IgD-negative memory B cell (primary cell): Measurements from ENCODE around the gene SEL1L3. TPM values are rescaled to one million over a fixed set of nuclear protein-coding genes. Genes with fewer than 3 reads are reported as not detected.
A peak's percentile ranks its signal among the peaks of the same experiment; 100 is the strongest.

Experiments used
- H3K27ac Mint-ChIP-seq, 3 donors: one replicate each; pipeline ENCODE4 v1.8.0; 2020 to 2022; ENCODE audit warnings: mild to moderate bottlenecking in 3 of 3, mixed read lengths in 3 of 3, moderate library complexity in 1 of 3
- H3K27me3 Mint-ChIP-seq: one replicate; pipeline ENCODE4 v1.8.0; 2021; ENCODE audit warnings: mixed read lengths
- H3K36me3 Mint-ChIP-seq: one replicate; pipeline ENCODE4 v1.8.0; 2020; ENCODE audit warnings: mild to moderate bottlenecking, mixed read lengths
- H3K4me1 Mint-ChIP-seq, 3 donors: one replicate each; pipeline ENCODE4 v1.8.0; 2020 to 2022; ENCODE audit warnings: mixed read lengths in 3 of 3, mild to moderate bottlenecking in 1 of 3
- H3K4me3 Mint-ChIP-seq, 4 donors: one replicate each; pipeline ENCODE4 v1.8.0; 2020 to 2022; ENCODE audit warnings: mild to moderate bottlenecking in 4 of 4, mixed read lengths in 4 of 4, moderate library complexity in 3 of 4
- H3K9me3 Mint-ChIP-seq, 3 donors: one replicate each; pipeline ENCODE4 v1.8.0; 2020 to 2021; ENCODE audit warnings: mixed read lengths in 3 of 3, mild to moderate bottlenecking in 1 of 3
- polyA plus RNA-seq: library from polyadenylated mRNA; unstranded; fragments of 300-500 nt; fragmentation: Illumina TruSeq; gene quantifications from one replicate; pipeline ENCODE4 v1.2.3, GENCODE V29; 2021

The SEL1L3 gene
- polyA plus RNA-seq, 1 donor from 2014 or later, result 174 TPM

GRCh38 chr4:25760518-25761157 is 102.2 kb downstream of the SEL1L3 start:
- Mint-ChIP-seq H3K27ac (peak overlapping the region in 2 of 3 donors; percentile 9 to 23), H3K4me3 (no peak overlapping the region), H3K36me3 (peaks cover 10% of the 10 kb centered on the region)

GRCh38 chr4:25760048-25760447 is 102.7 kb downstream of the SEL1L3 start:
- Mint-ChIP-seq H3K4me1 (no peaks in the 10 kb centered on the region), H3K27ac (peak overlapping the region in 1 of 3 donors; percentile 9), H3K36me3 (peaks cover 12% of the 10 kb centered on the region), H3K9me3 (peaks cover 0 to 4% (median 0%) of the 10 kb centered on the region in 3 donors), H3K4me3 (peak overlapping the region in 1 of 4 donors; percentile 20), H3K27me3 (no peaks in the 10 kb centered on the region)

More at GRCh38 chr4:25760518-25761157, 102.2 kb downstream of the SEL1L3 start:
- Mint-ChIP-seq H3K9me3 (peaks cover 0 to 4% (median 0%) of the 10 kb centered on the region in 3 donors), H3K27me3 (no peaks in the 10 kb centered on the region), H3K4me1 (no peaks in the 10 kb centered on the region)

GRCh38 chr4:25759101-25759500 is 103.7 kb downstream of the SEL1L3 start:
- Mint-ChIP-seq H3K27ac (peak overlapping the region in 1 of 3 donors; percentile 20), H3K4me3 (no peak overlapping the region), H3K9me3 (peaks cover 0 to 4% (median 0%) of the 10 kb centered on the region in 3 donors), H3K36me3 (peaks cover 12% of the 10 kb centered on the region), H3K4me1 (no peaks in the 10 kb centered on the region), H3K27me3 (no peaks in the 10 kb centered on the region)

- H3K27ac Mint-ChIP-seq, result no peak overlapping the region
These were observed 105.3 kb downstream of the SEL1L3 start for GRCh38 chr4:25757452-25757851.

GRCh38 chr4:25756503-25756902 is 106.3 kb downstream of the SEL1L3 start:
- Mint-ChIP-seq H3K9me3 (peaks cover 0 to 4% (median 0%) of the 10 kb centered on the region in 3 donors), H3K27ac (no peak overlapping the region), H3K27me3 (no peaks in the 10 kb centered on the region), H3K36me3 (peaks cover 10% of the 10 kb centered on the region), H3K4me3 (no peak overlapping the region), H3K4me1 (peaks cover 0 to 10% (median 4%) of the 10 kb centered on the region in 3 donors)

More at GRCh38 chr4:25757452-25757851, 105.3 kb downstream of the SEL1L3 start:
- peaks cover 0 to 9% (median 4%) of the 10 kb centered on the region in 3 donors for H3K4me1 Mint-ChIP-seq
- no peak overlapping the region for H3K4me3 Mint-ChIP-seq
- peaks cover 12% of the 10 kb centered on the region for H3K36me3 Mint-ChIP-seq
- no peaks in the 10 kb centered on the region for H3K27me3 Mint-ChIP-seq
- H3K9me3 Mint-ChIP-seq, result peaks cover 0 to 4% (median 0%) of the 10 kb centered on the region in 3 donors

GRCh38 chr4:25755911-25756310 is 106.9 kb downstream of the SEL1L3 start:
- Mint-ChIP-seq H3K4me3 (peak overlapping the region in 1 of 4 donors; percentile 46), H3K27ac (peak overlapping the region in 2 of 3 donors; percentile 11 to 49), H3K36me3 (peaks cover 12% of the 10 kb centered on the region), H3K27me3 (no peaks in the 10 kb centered on the region), H3K4me1 (peaks cover 5 to 15% (median 9%) of the 10 kb centered on the region in 3 donors), H3K9me3 (peaks cover 0 to 4% (median 0%) of the 10 kb centered on the region in 3 donors)

GRCh38 chr4:25753239-25753638 is 109.5 kb downstream of the SEL1L3 start:
- Mint-ChIP-seq H3K9me3 (no peaks in the 10 kb centered on the region), H3K36me3 (peaks cover 11% of the 10 kb centered on the region), H3K4me3 (no peak overlapping the region), H3K27me3 (no peaks in the 10 kb centered on the region), H3K4me1 (peaks cover 9 to 18% (median 17%) of the 10 kb centered on the region in 3 donors), H3K27ac (peak overlapping the region in 2 of 3 donors; percentile 35 to 54)

GRCh38 chr4:25750874-25751273 is 111.9 kb downstream of the SEL1L3 start:
- H3K36me3 Mint-ChIP-seq, result peaks cover 15% of the 10 kb centered on the region
- H3K4me3 Mint-ChIP-seq, result peak overlapping the region in 3 of 4 donors; percentile 22 to 24 (median 23)
- H3K9me3 Mint-ChIP-seq, result no peaks in the 10 kb centered on the region
- H3K27me3 Mint-ChIP-seq, result no peaks in the 10 kb centered on the region
- peaks cover 9 to 18% (median 17%) of the 10 kb centered on the region in 3 donors for H3K4me1 Mint-ChIP-seq
- peak overlapping the region in 2 of 3 donors; percentile 73 to 92 for H3K27ac Mint-ChIP-seq

GRCh38 chr4:25749150-25749794 is 113.5 kb downstream of the SEL1L3 start:
- no peak overlapping the region for H3K4me3 Mint-ChIP-seq
- H3K27ac Mint-ChIP-seq, result peak overlapping the region; percentile 23 to 57 (median 43)

GRCh38 chr4:25743971-25744370 is 118.8 kb downstream of the SEL1L3 start:
- peaks cover 10% of the 10 kb centered on the region for H3K36me3 Mint-ChIP-seq
- H3K27me3 Mint-ChIP-seq, result no peaks in the 10 kb centered on the region
- no peaks in the 10 kb centered on the region for H3K4me1 Mint-ChIP-seq
- H3K9me3 Mint-ChIP-seq, result peaks cover 0 to 2% (median 0%) of the 10 kb centered on the region in 3 donors
- peak overlapping the region in 2 of 3 donors; percentile 18 to 84 for H3K27ac Mint-ChIP-seq
- no peak overlapping the region for H3K4me3 Mint-ChIP-seq

More at GRCh38 chr4:25749150-25749794, 113.5 kb downstream of the SEL1L3 start:
- Mint-ChIP-seq H3K27me3 (no peaks in the 10 kb centered on the region), H3K36me3 (peaks cover 13% of the 10 kb centered on the region), H3K9me3 (no peaks in the 10 kb centered on the region), H3K4me1 (peaks cover 9 to 18% (median 17%) of the 10 kb centered on the region in 3 donors)

- no peaks in the 10 kb centered on the region for H3K27me3 Mint-ChIP-seq
- H3K4me1 Mint-ChIP-seq, result peaks cover 34 to 42% (median 41%) of the 10 kb centered on the region in 3 donors
- peaks cover 0 to 2% (median 0%) of the 10 kb centered on the region in 3 donors for H3K9me3 Mint-ChIP-seq
- H3K4me3 Mint-ChIP-seq, result peak overlapping the region; percentile 46 to 78 (median 70)
- peaks cover 6% of the 10 kb centered on the region for H3K36me3 Mint-ChIP-seq
- peak overlapping the region; percentile 49 to 96 (median 90) for H3K27ac Mint-ChIP-seq
These were observed 133.2 kb downstream of the SEL1L3 start for GRCh38 chr4:25729564-25729963.

GRCh38 chr4:25728886-25729285 is 133.9 kb downstream of the SEL1L3 start:
- peaks cover 32 to 40% (median 37%) of the 10 kb centered on the region in 3 donors for H3K4me1 Mint-ChIP-seq
- peak overlapping the region in 2 of 4 donors; percentile 4 to 83 for H3K4me3 Mint-ChIP-seq
- H3K9me3 Mint-ChIP-seq, result peaks cover 0 to under 1% (median 0%) of the 10 kb centered on the region in 3 donors
- peak overlapping the region; percentile 49 to 96 (median 90) for H3K27ac Mint-ChIP-seq
- peaks cover 6% of the 10 kb centered on the region for H3K36me3 Mint-ChIP-seq
- no peaks in the 10 kb centered on the region for H3K27me3 Mint-ChIP-seq

GRCh38 chr4:25727711-25728493 is 134.9 kb downstream of the SEL1L3 start:
- H3K36me3 Mint-ChIP-seq, result peaks cover 6% of the 10 kb centered on the region
- peak overlapping the region in 3 of 4 donors; percentile 3 to 83 (median 65) for H3K4me3 Mint-ChIP-seq
- peaks cover 28 to 37% (median 34%) of the 10 kb centered on the region in 3 donors for H3K4me1 Mint-ChIP-seq
- H3K9me3 Mint-ChIP-seq, result no peaks in the 10 kb centered on the region
- peak overlapping the region; percentile 63 to 90 (median 86) for H3K27ac Mint-ChIP-seq
- H3K27me3 Mint-ChIP-seq, result no peaks in the 10 kb centered on the region

- Mint-ChIP-seq H3K4me1 (peaks cover 28 to 31% (median 29%) of the 10 kb centered on the region in 3 donors), H3K4me3 (peak overlapping the region in 2 of 4 donors; percentile 41 to 51), H3K27ac (peak overlapping the region in 1 of 3 donors; percentile 78), H3K9me3 (no peaks in the 10 kb centered on the region), H3K36me3 (peaks cover 6% of the 10 kb centered on the region), H3K27me3 (no peaks in the 10 kb centered on the region)
These were observed 136.9 kb downstream of the SEL1L3 start for GRCh38 chr4:25725870-25726269.
